Peyer's patch (tissue), 4 donors: ENCODE data around the gene MAGEC3.

Experiments used
- POLR2A ChIP-seq, 2 donors: fragments of 450-650 bp; IDR thresholded peaks; one replicate each; pipeline ENCODE4 v1.5.1; 2017; ENCODE audit warnings: antibody characterized with exemption in 2 of 2, mild to moderate bottlenecking in 2 of 2, moderate library complexity in 2 of 2
- TF ChIP-seq, protein P1 (sequence below), 6 experiments: fragments of 450-650 bp in 4 of 6; fragments of 200-600 bp in 2 of 6; sonication (generic) in 1 of 6; IDR thresholded peaks; one replicate each; pipeline ENCODE4 v1.5.1; 2017 to 2019; ENCODE audit warnings: antibody characterized with exemption in 6 of 6, mild to moderate bottlenecking in 3 of 6, moderate library complexity in 1 of 6

DNA sequence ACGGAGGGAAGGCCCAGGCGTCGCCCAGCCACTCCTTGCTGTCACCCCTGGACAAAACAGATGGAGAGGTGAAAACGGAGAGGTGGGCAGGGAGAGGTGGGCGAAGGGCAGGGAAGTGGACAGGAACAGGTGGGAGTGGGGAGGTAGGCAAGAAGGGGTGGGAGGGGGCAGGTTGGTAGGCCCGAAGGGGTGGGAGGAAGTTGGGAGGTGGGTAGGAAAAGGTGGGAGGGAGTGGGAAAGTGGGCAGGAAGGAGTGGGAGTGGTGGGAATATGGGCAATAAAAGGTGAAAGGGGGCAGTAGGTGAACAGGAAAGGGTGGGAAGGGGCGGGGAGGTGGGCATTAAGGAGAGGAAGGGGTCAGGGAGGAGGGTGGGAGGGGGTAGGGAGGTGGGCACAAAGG lies 56.6 kb downstream of the MAGEC3 start:
- TF ChIP-seq, protein P1, sequence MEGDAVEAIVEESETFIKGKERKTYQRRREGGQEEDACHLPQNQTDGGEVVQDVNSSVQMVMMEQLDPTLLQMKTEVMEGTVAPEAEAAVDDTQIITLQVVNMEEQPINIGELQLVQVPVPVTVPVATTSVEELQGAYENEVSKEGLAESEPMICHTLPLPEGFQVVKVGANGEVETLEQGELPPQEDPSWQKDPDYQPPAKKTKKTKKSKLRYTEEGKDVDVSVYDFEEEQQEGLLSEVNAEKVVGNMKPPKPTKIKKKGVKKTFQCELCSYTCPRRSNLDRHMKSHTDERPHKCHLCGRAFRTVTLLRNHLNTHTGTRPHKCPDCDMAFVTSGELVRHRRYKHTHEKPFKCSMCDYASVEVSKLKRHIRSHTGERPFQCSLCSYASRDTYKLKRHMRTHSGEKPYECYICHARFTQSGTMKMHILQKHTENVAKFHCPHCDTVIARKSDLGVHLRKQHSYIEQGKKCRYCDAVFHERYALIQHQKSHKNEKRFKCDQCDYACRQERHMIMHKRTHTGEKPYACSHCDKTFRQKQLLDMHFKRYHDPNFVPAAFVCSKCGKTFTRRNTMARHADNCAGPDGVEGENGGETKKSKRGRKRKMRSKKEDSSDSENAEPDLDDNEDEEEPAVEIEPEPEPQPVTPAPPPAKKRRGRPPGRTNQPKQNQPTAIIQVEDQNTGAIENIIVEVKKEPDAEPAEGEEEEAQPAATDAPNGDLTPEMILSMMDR (IDR thresholded peaks at IDR 0.05) = no peak
- no peak for TF ChIP-seq POLR2A (IDR thresholded peaks at IDR 0.05)
